Measurements from ENCODE around the gene HRG. TPM values are rescaled to one million over a fixed set of nuclear protein-coding genes. Genes with fewer than 3 reads are reported as not detected.

Gene HRG
- total RNA-seq, 2 experiments from 2014 or later = not detected

DNA sequence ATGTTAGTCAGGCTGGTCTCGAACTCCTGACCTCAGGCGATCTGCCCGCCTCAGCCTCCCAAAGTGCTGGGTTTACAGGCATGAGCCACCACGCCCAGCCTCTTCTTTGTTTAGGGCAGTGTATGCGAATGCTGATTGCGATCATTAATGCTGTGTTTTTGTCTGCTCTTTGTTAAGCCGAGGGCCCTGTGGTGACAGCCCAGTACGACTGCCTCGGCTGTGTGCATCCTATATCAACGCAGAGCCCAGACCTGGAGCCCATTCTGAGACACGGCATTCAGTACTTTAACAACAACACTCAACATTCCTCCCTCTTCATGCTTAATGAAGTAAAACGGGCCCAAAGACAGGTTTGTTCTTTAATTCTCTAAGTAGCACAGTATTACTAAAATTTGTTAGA, 59.1 kb downstream of the HRG start:
- CTCF ChIA-PET = no interaction called here

More for the DNA sequence above, 59.1 kb downstream of the HRG start:
- Mint-ChIP-seq H3K36me3 (ENCODE audit: low read depth) (no peaks in the 10 kb centered on the region), H3K4me3 (no peak overlapping the region), H3K27ac (no peak overlapping the region), H3K4me1 (no peaks in the 10 kb centered on the region), H3K27me3 (peaks cover 5% of the 10 kb centered on the region), H3K9me3 (no peaks in the 10 kb centered on the region)
- POLR2A ChIA-PET = no interaction called here
- DNase-seq = no peak

Other genes with a start within 250 kb of the HRG start
- gene CRYGS, start 121.6 kb upstream of the HRG start, total RNA-seq = 1 to 10 TPM; 4.5 to 5.7 TPM
- 10 to 100 TPM; 14.3 to 14.6 TPM for gene TBCCD1, start 98.7 kb upstream of the HRG start, total RNA-seq
- gene DNAJB11, start 95.3 kb upstream of the HRG start, total RNA-seq = 10 to 100 TPM; 54.9 to 57.3 TPM
- not detected for gene AHSG, start 53.0 kb upstream of the HRG start, total RNA-seq
- not detected for gene FETUB, start 25.6 kb upstream of the HRG start, total RNA-seq
- gene KNG1, start 51.3 kb downstream of the HRG start, total RNA-seq = not detected
- 100 to 1,000 TPM; 351 to 383 TPM for gene EIF4A2, start 117.6 kb downstream of the HRG start, total RNA-seq
- gene RFC4, start 140.5 kb downstream of the HRG start, total RNA-seq = 100 to 1,000 TPM in 1 of 2 experiments, 10 to 100 TPM in 1; 85.5 to 105 TPM
- not detected for gene ADIPOQ, start 176.7 kb downstream of the HRG start, total RNA-seq